OCI-LY3 (cell line): ENCODE data around the gene MAPK8.

Experiments
- EZH2phosphoT487 ChIP-seq: fragments of 200-600 bp; shearing (Covaris generic); IDR thresholded peaks from 2 replicates; pipeline ENCODE4 v1.6.1; 2018; ENCODE audit warnings: antibody characterized with exemption, mixed run types, low read depth
- TF ChIP-seq, protein P1 (sequence below): fragments of 200-600, 300-600 bp; sonication (generic); IDR thresholded peaks from 2 replicates; pipeline ENCODE4 v1.5.1; 2014; ENCODE audit warnings: antibody characterized with exemption, low read length, low read depth

DNA sequence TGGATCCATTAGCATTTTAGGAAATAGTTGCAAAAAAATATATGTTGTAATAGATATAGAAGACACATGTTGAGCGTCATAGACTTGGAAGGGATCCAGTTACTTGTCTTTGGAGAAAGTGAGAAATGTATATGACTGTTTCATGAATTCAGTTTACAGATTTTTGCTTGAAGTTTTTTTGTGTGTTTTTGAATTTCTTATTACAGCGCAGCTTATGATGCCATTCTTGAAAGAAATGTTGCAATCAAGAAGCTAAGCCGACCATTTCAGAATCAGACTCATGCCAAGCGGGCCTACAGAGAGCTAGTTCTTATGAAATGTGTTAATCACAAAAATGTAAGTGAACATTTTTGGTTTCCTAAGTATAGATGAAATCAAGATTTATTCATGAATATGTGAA is 98.2 kb downstream of the MAPK8 start:
- TF ChIP-seq, protein P1, sequence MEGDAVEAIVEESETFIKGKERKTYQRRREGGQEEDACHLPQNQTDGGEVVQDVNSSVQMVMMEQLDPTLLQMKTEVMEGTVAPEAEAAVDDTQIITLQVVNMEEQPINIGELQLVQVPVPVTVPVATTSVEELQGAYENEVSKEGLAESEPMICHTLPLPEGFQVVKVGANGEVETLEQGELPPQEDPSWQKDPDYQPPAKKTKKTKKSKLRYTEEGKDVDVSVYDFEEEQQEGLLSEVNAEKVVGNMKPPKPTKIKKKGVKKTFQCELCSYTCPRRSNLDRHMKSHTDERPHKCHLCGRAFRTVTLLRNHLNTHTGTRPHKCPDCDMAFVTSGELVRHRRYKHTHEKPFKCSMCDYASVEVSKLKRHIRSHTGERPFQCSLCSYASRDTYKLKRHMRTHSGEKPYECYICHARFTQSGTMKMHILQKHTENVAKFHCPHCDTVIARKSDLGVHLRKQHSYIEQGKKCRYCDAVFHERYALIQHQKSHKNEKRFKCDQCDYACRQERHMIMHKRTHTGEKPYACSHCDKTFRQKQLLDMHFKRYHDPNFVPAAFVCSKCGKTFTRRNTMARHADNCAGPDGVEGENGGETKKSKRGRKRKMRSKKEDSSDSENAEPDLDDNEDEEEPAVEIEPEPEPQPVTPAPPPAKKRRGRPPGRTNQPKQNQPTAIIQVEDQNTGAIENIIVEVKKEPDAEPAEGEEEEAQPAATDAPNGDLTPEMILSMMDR, result no peak
- no peak for TF ChIP-seq EZH2phosphoT487
